Measurements from ENCODE around the gene KLHL36. TPM values are rescaled to one million over a fixed set of nuclear protein-coding genes. Genes with fewer than 3 reads are reported as not detected.

The KLHL36 gene
- total RNA-seq, 1 experiment from 2014 or later: 56.1 TPM

GRCh38 chr16:84604477-84605013, 43.8 kb upstream of the KLHL36 start:
- H3K4me1 Mint-ChIP-seq: peaks cover 42% of the 10 kb centered on the region
- H3K27ac Mint-ChIP-seq: peak overlapping the region; percentile 82; the same call in 1 of the 2 replicates
- TF ChIP-seq, protein P1, sequence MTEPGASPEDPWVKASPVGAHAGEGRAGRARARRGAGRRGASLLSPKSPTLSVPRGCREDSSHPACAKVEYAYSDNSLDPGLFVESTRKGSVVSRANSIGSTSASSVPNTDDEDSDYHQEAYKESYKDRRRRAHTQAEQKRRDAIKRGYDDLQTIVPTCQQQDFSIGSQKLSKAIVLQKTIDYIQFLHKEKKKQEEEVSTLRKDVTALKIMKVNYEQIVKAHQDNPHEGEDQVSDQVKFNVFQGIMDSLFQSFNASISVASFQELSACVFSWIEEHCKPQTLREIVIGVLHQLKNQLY (CRISPR knock-in tag; IDR thresholded peaks at IDR 0.05): no peak
- TF ChIP-seq NFYB (CRISPR knock-in tag; conservative IDR thresholded peaks at IDR 0.05; ENCODE audit: low read depth) (no peak), ZNF671 (CRISPR knock-in tag; IDR thresholded peaks at IDR 0.05) (no peak), SMAD4 (CRISPR knock-in tag; IDR thresholded peaks at IDR 0.05) (no peak), ZNF416 (CRISPR knock-in tag; IDR thresholded peaks at IDR 0.05) (no peak)
- TF ChIP-seq, protein P2, sequence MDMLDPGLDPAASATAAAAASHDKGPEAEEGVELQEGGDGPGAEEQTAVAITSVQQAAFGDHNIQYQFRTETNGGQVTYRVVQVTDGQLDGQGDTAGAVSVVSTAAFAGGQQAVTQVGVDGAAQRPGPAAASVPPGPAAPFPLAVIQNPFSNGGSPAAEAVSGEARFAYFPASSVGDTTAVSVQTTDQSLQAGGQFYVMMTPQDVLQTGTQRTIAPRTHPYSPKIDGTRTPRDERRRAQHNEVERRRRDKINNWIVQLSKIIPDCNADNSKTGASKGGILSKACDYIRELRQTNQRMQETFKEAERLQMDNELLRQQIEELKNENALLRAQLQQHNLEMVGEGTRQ (CRISPR knock-in tag; IDR thresholded peaks at IDR 0.05): no peak
- TF ChIP-seq, protein P3, sequence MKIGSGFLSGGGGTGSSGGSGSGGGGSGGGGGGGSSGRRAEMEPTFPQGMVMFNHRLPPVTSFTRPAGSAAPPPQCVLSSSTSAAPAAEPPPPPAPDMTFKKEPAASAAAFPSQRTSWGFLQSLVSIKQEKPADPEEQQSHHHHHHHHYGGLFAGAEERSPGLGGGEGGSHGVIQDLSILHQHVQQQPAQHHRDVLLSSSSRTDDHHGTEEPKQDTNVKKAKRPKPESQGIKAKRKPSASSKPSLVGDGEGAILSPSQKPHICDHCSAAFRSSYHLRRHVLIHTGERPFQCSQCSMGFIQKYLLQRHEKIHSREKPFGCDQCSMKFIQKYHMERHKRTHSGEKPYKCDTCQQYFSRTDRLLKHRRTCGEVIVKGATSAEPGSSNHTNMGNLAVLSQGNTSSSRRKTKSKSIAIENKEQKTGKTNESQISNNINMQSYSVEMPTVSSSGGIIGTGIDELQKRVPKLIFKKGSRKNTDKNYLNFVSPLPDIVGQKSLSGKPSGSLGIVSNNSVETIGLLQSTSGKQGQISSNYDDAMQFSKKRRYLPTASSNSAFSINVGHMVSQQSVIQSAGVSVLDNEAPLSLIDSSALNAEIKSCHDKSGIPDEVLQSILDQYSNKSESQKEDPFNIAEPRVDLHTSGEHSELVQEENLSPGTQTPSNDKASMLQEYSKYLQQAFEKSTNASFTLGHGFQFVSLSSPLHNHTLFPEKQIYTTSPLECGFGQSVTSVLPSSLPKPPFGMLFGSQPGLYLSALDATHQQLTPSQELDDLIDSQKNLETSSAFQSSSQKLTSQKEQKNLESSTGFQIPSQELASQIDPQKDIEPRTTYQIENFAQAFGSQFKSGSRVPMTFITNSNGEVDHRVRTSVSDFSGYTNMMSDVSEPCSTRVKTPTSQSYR (CRISPR knock-in tag; IDR thresholded peaks at IDR 0.05): no peak
- CTCF ChIA-PET: no interaction called here
- DNase-seq (ENCODE audit: low spot score) (no peak), ATAC-seq (no peak)
- POLR2A ChIA-PET: no interaction called here
- H3K27me3 Mint-ChIP-seq (ENCODE audit: low read depth): no peaks in the 10 kb centered on the region; the same call in 1 of the 2 replicates
- peaks cover 8% of the 10 kb centered on the region for H3K9me3 Mint-ChIP-seq
- no peak overlapping the region for H3K4me3 Mint-ChIP-seq
- H3K36me3 Mint-ChIP-seq: peaks cover 13% of the 10 kb centered on the region

DNA sequence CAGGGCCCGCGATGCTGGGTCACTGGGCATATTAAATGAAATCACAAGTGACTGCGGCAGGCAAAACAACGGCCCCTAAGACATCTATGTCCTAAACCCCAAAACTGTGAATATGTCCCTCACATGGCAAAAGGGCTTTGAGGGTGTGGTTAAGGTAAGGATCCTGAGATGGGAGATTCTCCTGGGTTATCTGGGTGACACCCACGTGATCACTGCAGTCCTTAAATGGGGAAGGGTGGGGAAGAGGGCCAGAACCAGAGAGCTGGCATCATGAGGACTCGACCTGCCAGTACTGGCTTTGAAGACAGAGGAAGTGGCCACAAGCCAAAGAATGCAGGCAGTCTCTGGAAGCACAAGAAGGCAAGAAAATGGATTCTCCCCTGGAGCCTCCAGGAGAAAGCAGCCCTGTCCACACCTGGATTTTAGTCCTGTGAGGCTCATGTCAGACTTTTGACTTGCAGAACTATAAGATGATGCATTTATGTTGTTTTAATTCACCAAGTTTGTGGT, 42.9 kb upstream of the KLHL36 start:
- Mint-ChIP-seq H3K27ac (no peak overlapping the region), H3K4me3 (no peak overlapping the region)
- POLR2A ChIA-PET: no interaction called here

GRCh38 chr16:84606081-84606875, 42.0 kb upstream of the KLHL36 start:
- Mint-ChIP-seq H3K27me3 (ENCODE audit: low read depth) (no peaks in the 10 kb centered on the region), H3K9me3 (peaks cover 8% of the 10 kb centered on the region), H3K27ac (no peak overlapping the region), H3K4me3 (no peak overlapping the region), H3K4me1 (peaks cover 25% of the 10 kb centered on the region), H3K36me3 (peaks cover 25% of the 10 kb centered on the region)
- DNase-seq (ENCODE audit: low spot score) (no peak), ATAC-seq (no peak)
- CTCF ChIA-PET: no interaction called here
- POLR2A ChIA-PET: no interaction called here
- TF ChIP-seq MYBL2 (CRISPR knock-in tag; IDR thresholded peaks at IDR 0.05) (no peak), ATF3 (CRISPR knock-in tag; conservative IDR thresholded peaks at IDR 0.05) (no peak), GABPB1 (CRISPR knock-in tag; IDR thresholded peaks at IDR 0.05) (no peak), JAZF1 (CRISPR knock-in tag; IDR thresholded peaks at IDR 0.05) (no peak), ETV6 (CRISPR knock-in tag; IDR thresholded peaks at IDR 0.05) (no peak), ZNF138 (CRISPR knock-in tag; conservative IDR thresholded peaks at IDR 0.05) (no peak), CDX4 (CRISPR knock-in tag; IDR thresholded peaks at IDR 0.05; ENCODE audit: borderline replicate concordance) (no peak), ZSCAN18 (CRISPR knock-in tag; IDR thresholded peaks at IDR 0.05) (no peak)
- TF ChIP-seq, protein P1 (CRISPR knock-in tag; IDR thresholded peaks at IDR 0.05): no peak

More for the DNA sequence above, 42.9 kb upstream of the KLHL36 start:
- Mint-ChIP-seq H3K36me3 (peaks cover 16% of the 10 kb centered on the region), H3K4me1 (peaks cover 34% of the 10 kb centered on the region), H3K27me3 (ENCODE audit: low read depth) (no peaks in the 10 kb centered on the region; the same call in 1 of the 2 replicates), H3K9me3 (peaks cover 8% of the 10 kb centered on the region)
- ATAC-seq (no peak), DNase-seq (ENCODE audit: low spot score) (no peak)
- CTCF ChIA-PET: no interaction called here
- TF ChIP-seq ESRRA (CRISPR knock-in tag; IDR thresholded peaks at IDR 0.05; ENCODE audit: borderline replicate concordance) (no peak), ZNF423 (CRISPR knock-in tag; IDR thresholded peaks at IDR 0.05) (no peak), ATF1 (CRISPR knock-in tag; IDR thresholded peaks at IDR 0.05) (no peak), ZNF263 (CRISPR knock-in tag; IDR thresholded peaks at IDR 0.05; ENCODE audit: low read depth) (no peak), MYBL2 (CRISPR knock-in tag; IDR thresholded peaks at IDR 0.05) (no peak), TEAD1 (CRISPR knock-in tag; IDR thresholded peaks at IDR 0.05) (no peak), MAX (CRISPR knock-in tag; IDR thresholded peaks at IDR 0.05) (no peak), NR1H2 (CRISPR knock-in tag; IDR thresholded peaks at IDR 0.05) (no peak), ZNF232 (CRISPR knock-in tag; IDR thresholded peaks at IDR 0.05) (no peak), FOXK1 (CRISPR knock-in tag; IDR thresholded peaks at IDR 0.05) (no peak), ATF3 (CRISPR knock-in tag; conservative IDR thresholded peaks at IDR 0.05) (no peak)
- TF ChIP-seq, protein P4, sequence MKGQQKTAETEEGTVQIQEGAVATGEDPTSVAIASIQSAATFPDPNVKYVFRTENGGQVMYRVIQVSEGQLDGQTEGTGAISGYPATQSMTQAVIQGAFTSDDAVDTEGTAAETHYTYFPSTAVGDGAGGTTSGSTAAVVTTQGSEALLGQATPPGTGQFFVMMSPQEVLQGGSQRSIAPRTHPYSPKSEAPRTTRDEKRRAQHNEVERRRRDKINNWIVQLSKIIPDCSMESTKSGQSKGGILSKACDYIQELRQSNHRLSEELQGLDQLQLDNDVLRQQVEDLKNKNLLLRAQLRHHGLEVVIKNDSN (CRISPR knock-in tag; IDR thresholded peaks at IDR 0.05): no peak
